ENCODE data around the gene LIN7C.
"Not testable (repeated sequence)": the region's sequence is repeated elsewhere in the genome, so short reads cannot be mapped to it uniquely, and the experiment has no call there.

LIN7C gene

GRCh38 chr11:27525824-27526516 lies 19.4 kb upstream of the LIN7C start:
- DNase-seq (ENCODE audit: extremely low read depth, low read depth): no peak
- H3K4me3 ChIP-seq (replicated peaks; ENCODE audit: low read depth, low read length): no peak overlapping the region
- no peak for TF ChIP-seq CTCF (IDR thresholded peaks at IDR 0.05; ENCODE audit: low read depth, low read length, missing control alignments)

- TF ChIP-seq CTCF (IDR thresholded peaks at IDR 0.05; ENCODE audit: low read depth, low read length, missing control alignments): peak; percentile 15
Observed at GRCh38 chr11:27524155-27524554, 17.6 kb upstream of the LIN7C start.

GRCh38 chr11:27520226-27520625 lies 13.7 kb upstream of the LIN7C start:
- no peak for DNase-seq (ENCODE audit: extremely low read depth, low read depth)
- no peak for TF ChIP-seq CTCF (IDR thresholded peaks at IDR 0.05; ENCODE audit: low read depth, low read length, missing control alignments)

More at GRCh38 chr11:27524155-27524554, 17.6 kb upstream of the LIN7C start:
- DNase-seq (ENCODE audit: extremely low read depth, low read depth): peak; percentile 33
- H3K4me3 ChIP-seq (replicated peaks; ENCODE audit: low read depth, low read length): no peak overlapping the region

DNA sequence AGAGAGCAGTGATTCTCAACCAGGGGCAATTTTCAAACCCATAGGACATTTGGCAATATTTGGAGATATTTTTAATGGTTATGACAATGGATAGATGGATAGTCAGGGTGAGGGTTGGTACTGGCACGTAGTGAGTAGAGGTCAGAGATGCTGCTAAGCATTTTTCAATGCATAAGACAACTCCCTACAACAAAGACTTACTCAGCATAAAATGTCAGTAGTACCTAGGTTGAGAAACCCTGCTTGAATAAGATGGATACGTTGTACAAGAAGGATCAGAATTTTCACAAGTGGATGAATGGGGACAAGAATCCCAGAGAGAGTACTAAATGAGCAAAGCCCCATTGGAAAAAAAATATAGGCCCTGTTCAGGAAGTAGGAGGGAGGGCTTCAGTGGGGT lies 11.9 kb upstream of the LIN7C start:
- no peak for DNase-seq (ENCODE audit: extremely low read depth, low read depth)
- H3K4me3 ChIP-seq (replicated peaks; ENCODE audit: low read depth, low read length): no peak overlapping the region
- TF ChIP-seq CTCF (IDR thresholded peaks at IDR 0.05; ENCODE audit: low read depth, low read length, missing control alignments): no peak

More at GRCh38 chr11:27520226-27520625, 13.7 kb upstream of the LIN7C start:
- H3K4me3 ChIP-seq (replicated peaks; ENCODE audit: low read depth, low read length): no peak overlapping the region

GRCh38 chr11:27517490-27517889 lies 10.9 kb upstream of the LIN7C start:
- not testable (repeated sequence) for H3K4me3 ChIP-seq (replicated peaks; ENCODE audit: low read depth, low read length); DNase-seq (ENCODE audit: extremely low read depth, low read depth)

GRCh38 chr11:27514558-27514957 lies 8.0 kb upstream of the LIN7C start:
- H3K4me3 ChIP-seq (replicated peaks; ENCODE audit: low read depth, low read length): no peak overlapping the region
- no peak for DNase-seq (ENCODE audit: extremely low read depth, low read depth)
- no peak for TF ChIP-seq CTCF (IDR thresholded peaks at IDR 0.05; ENCODE audit: low read depth, low read length, missing control alignments)

DNA sequence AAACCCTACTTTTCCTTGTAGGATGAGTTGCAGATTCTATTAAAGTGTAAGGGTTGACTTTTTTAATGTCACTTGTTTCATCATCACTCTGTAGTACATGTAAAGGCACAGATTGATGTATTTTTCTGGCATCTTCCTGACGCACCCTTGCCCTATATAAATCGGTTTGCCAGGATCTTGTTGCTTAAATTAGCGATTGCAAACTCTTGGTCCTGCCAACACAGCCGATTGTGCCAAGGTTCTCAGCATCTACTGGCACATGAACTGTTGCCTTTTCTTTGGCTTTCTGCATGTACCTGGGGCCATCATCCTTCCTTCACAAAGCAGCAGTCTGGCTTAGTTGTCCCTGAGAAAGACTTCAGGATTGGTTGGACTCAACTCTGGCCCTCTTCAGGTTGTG lies 7.5 kb upstream of the LIN7C start:
- no peak for DNase-seq (ENCODE audit: extremely low read depth, low read depth)
- no peak for TF ChIP-seq CTCF (IDR thresholded peaks at IDR 0.05; ENCODE audit: low read depth, low read length, missing control alignments)

More for the DNA sequence above, 7.5 kb upstream of the LIN7C start:
- no peak overlapping the region for H3K4me3 ChIP-seq (replicated peaks; ENCODE audit: low read depth, low read length)
